ENCODE results near the gene CDY2B.
"Not testable (repeated sequence)": the region's sequence is repeated elsewhere in the genome, so short reads cannot be mapped to it uniquely, and the experiment has no call there.

Gene CDY2B, protein sequence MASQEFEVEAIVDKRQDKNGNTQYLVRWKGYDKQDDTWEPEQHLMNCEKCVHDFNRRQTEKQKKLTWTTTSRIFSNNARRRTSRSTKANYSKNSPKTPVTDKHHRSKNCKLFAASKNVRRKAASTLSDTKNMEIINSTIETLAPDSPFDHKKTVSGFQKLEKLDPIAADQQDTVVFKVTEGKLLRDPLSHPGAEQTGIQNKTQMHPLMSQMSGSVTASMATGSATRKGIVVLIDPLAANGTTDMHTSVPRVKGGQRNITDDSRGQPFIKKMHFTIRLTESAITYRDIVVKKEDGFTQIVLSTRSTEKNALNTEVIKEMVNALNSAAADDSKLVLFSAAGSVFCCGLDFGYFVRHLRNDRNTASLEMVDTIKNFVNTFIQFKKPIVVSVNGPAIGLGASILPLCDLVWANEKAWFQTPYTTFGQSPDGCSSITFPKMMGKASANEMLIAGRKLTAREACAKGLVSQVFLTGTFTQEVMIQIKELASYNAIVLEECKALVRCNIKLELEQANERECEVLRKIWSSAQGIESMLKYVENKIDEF

GRCh38 chrY:17880120-17880519, at the start of gene CDY2B:
TSS of gene CDY2B (minus strand) at chrY:17880220. CDS start at chrY:17879892, 328 bp downstream.
- not testable (repeated sequence) for DNase-seq

- DNase-seq, result not testable (repeated sequence)
Observed at GRCh38 chrY:17908009-17908408, 28.0 kb upstream of the CDY2B start.

GRCh38 chrY:17907351-17907750, 27.3 kb upstream of the CDY2B start:
- not testable (repeated sequence) for DNase-seq

GRCh38 chrY:17881697-17882096, 1.7 kb upstream of the CDY2B start:
- DNase-seq, result not testable (repeated sequence)

DNA sequence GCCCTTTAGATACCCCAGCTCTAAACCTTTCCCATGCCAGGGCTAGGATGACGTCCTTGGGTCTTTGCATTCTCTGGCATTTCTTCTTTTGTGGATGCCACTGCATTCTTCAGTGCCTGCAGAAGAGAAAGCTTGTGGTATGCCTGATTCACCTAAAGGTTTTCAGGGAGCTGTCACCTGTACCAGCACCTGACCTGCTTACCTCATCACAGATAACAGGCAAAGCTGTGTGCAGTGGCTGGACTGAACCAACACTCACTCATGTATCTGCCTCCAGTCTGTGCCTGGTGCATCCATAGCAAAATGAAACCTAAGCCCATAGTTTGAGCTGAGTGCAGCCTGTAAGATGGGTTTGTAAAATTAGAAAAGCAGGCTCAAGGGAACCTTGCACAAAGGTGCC, 3.3 kb downstream of the CDY2B start:
- not testable (repeated sequence) for DNase-seq

- not testable (repeated sequence) for DNase-seq
Observed at GRCh38 chrY:17875401-17875800, 4.6 kb downstream of the CDY2B start.

DNA sequence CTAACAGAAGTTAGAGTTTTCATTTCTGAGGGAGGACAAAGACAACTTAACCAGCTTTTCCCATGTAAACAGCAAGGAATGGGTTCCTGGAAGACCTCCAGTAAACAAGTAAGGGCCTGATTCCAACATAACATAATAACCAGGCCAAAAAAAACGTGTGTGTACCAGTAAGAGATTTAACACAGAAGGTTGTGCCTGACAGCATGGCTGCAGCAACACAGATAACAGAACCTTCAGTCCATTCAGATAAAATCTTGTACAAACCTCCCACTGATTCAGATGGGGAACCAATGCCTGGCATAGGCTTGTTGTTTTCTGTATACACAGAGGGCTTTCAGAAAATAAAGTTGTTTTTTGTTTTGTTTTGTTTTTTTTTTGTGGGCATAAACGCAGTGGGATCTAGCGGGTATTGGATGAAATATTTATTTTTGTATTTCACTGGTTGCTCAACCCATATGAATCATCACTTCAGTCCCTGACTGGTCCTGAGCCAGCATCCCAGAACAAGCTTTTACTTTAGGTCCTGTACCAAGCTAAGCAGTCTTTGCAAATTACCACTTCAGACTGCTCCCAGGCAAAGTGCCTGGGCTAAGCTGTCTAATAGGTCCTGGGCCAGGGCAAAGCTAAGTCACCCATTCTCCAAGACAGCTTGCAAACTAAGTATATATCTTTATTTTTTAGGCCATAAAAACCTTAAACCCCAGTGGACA, 8.7 kb downstream of the CDY2B start:
- DNase-seq, result not testable (repeated sequence)

DNA sequence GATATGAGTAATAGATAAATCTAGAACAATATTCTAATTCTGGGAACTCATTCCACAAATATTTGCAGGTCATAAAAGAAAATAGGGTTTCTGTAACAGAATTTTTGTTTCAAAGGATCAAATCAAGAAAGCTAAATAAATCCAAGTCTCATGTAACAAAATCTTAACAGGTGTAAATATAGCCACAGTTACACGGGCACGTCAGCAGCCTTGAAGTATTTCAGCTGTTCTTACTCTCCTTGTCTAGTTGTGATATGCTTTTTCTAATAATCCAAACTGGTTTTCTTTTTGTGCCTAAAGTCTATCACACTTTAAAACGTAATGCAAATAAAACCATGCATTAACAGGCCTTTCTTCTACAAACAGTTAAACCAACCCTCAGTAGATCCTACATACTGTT, 9.3 kb downstream of the CDY2B start:
- not testable (repeated sequence) for DNase-seq

DNA sequence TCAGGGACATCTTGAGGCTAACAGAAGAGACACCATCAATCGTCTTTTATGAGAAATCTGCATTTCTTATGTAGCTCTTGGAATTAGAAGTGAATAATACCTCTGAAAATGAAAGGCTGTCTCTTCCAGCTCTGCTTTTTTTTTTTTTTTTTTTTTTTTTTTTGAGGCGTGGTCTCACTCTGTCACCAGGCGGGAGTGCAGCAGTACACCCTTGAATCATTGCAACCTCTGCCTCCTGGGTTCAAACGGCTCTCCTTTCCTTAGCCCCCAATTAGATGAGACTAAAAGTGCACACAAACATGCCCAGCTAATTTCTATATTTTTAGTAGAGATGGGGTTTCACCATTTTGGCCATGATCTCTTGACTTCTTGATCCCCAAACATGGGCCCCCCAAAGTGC, 12.2 kb downstream of the CDY2B start:
- DNase-seq, result not testable (repeated sequence)

- not testable (repeated sequence) for DNase-seq
Observed at GRCh38 chrY:17860634-17861033, 19.4 kb downstream of the CDY2B start.

GRCh38 chrY:17856963-17857848, 22.8 kb downstream of the CDY2B start:
- DNase-seq, result not testable (repeated sequence)

DNA sequence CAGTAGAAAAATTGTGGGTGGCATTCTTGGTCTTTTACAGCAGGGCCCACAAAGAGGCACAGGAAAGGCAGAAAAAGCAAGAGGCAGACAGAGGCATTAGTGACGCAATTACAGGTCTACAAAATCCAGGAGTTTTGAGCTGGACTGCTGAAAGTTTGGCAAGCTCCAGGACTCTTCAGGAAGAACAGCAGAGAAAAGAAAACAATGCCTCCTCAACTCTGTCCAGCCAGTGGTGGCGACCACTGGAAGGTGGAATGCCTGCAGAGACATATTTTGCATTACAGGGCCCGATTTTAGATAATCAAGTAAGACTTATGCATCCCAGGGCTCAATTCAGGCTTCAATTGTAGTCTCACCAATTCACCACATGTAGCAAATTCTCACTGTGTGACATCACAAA, 23.5 kb downstream of the CDY2B start:
- DNase-seq, result not testable (repeated sequence)

- not testable (repeated sequence) for DNase-seq
Observed at GRCh38 chrY:17849131-17849530, 30.9 kb downstream of the CDY2B start.

GRCh38 chrY:17832149-17832548, 47.9 kb downstream of the CDY2B start:
- not testable (repeated sequence) for DNase-seq
